H1 (cell line): ENCODE measurements around the gene RPTOR. TPM values are rescaled to one million over a fixed set of nuclear protein-coding genes. Genes with fewer than 3 reads are reported as not detected.

ENCODE experiments used
- CTBP2 ChIP-seq: IDR thresholded peaks from 2 replicates; pipeline ENCODE4 v1.7.0; 2011; ENCODE audit warnings: borderline replicate concordance, mild to moderate bottlenecking, moderate library complexity, mixed read lengths, low read length; ENCODE audit not compliant: insufficient read depth, insufficient read length
- polyA plus RNA-seq, 7 experiments: library from polyadenylated mRNA; depleted of rRNA in 3 of 7; stranded (reverse) in 5 of 7; unstranded in 2 of 7; fragments of >200 nt in 5 of 7; fragments of 200-250 nt in 2 of 7; gene quantifications; 1 replicate in 5 of 7; 2 replicates in 1 of 7; 4 replicates in 1 of 7; pipeline versions ENCODE4 v1.2.1 to v1.2.3, GENCODE V29; 2011 to 2013; ENCODE audit warnings: missing spikeins in 2 of 7, mixed read lengths in 2 of 7
- total RNA-seq: library from RNA; stranded (reverse); fragmentation: NEBNext Ultra II Directional; extraction: Animal tissue kit (Norgen Biotek cat#: 25700); gene quantifications from 2 replicates; pipeline ENCODE4 v1.2.1, GENCODE V29; 2021

The RPTOR gene
- total and polyA plus RNA-seq, 2 of the 8 experiments (the other 6 are each of a cell fraction or from before 2014, with no cell fraction given), result 6.9 to 28.7 TPM

GRCh38 chr17:80769516-80769915 is 224.9 kb downstream of the RPTOR start (continued):
- no peak for TF ChIP-seq CTBP2
